ENCODE measurements around the gene KRTAP12-2. TPM values are rescaled to one million over a fixed set of nuclear protein-coding genes. Genes with fewer than 3 reads are reported as not detected.
"Not testable (repeated sequence)": the region's sequence is repeated elsewhere in the genome, so short reads cannot be mapped to it uniquely, and the experiment has no call there.

KRTAP12-2 gene
- total RNA-seq, 1 donor from 2014 or later: not detected

- H3K9ac ChIP-seq (ENCODE audit: low read depth in 1 of 3, low read length in 3 of 3): no peak overlapping the region
- no peak overlapping the region for H3K4me3 ChIP-seq (ENCODE audit: low read length in 3 of 3)
- no peak overlapping the region for H3K27ac ChIP-seq (ENCODE audit: low read depth, low read length)
- H3K36me3 ChIP-seq (ENCODE audit: control insufficient read depth in 3 of 3, insufficient read depth in 3 of 3, low read length in 3 of 3): no peaks in the 10 kb centered on the region
- no peaks in the 10 kb centered on the region for H3K4me1 ChIP-seq (ENCODE audit: control insufficient read depth in 3 of 3, insufficient read depth in 3 of 3, low read length in 3 of 3)
- peaks cover 13 to 36% (median 33%) of the 10 kb centered on the region in 3 donors for H3K27me3 ChIP-seq (ENCODE audit: control insufficient read depth in 3 of 3, insufficient read depth in 3 of 3, low read length in 3 of 3)
- peaks cover 0 to 7% (median 6%) of the 10 kb centered on the region in 3 donors for H3K9me3 ChIP-seq (ENCODE audit: control insufficient read depth in 3 of 3, low read length in 3 of 3)
These were observed 27.4 kb downstream of the KRTAP12-2 start for GRCh38 chr21:44639331-44639655.

GRCh38 chr21:44638506-44639330 is 28.0 kb downstream of the KRTAP12-2 start:
- H3K27ac ChIP-seq (ENCODE audit: low read depth, low read length); H3K36me3 ChIP-seq (ENCODE audit: control insufficient read depth in 3 of 3, insufficient read depth in 3 of 3, low read length in 3 of 3); H3K9ac ChIP-seq (ENCODE audit: low read depth in 1 of 3, low read length in 3 of 3); H3K4me3 ChIP-seq (ENCODE audit: low read length in 3 of 3); H3K9me3 ChIP-seq (ENCODE audit: control insufficient read depth in 3 of 3, low read length in 3 of 3); H3K4me1 ChIP-seq (ENCODE audit: control insufficient read depth in 3 of 3, insufficient read depth in 3 of 3, low read length in 3 of 3): not testable (repeated sequence)
- peaks cover 13 to 36% (median 30%) of the 10 kb centered on the region in 3 donors for H3K27me3 ChIP-seq (ENCODE audit: control insufficient read depth in 3 of 3, insufficient read depth in 3 of 3, low read length in 3 of 3)

- H3K9ac ChIP-seq (ENCODE audit: low read depth in 1 of 3, low read length in 3 of 3); H3K9me3 ChIP-seq (ENCODE audit: control insufficient read depth in 3 of 3, low read length in 3 of 3); H3K4me3 ChIP-seq (ENCODE audit: low read length in 3 of 3); H3K36me3 ChIP-seq (ENCODE audit: control insufficient read depth in 3 of 3, insufficient read depth in 3 of 3, low read length in 3 of 3); H3K27ac ChIP-seq (ENCODE audit: low read depth, low read length); H3K4me1 ChIP-seq (ENCODE audit: control insufficient read depth in 3 of 3, insufficient read depth in 3 of 3, low read length in 3 of 3): not testable (repeated sequence)
- peaks cover 13 to 36% (median 30%) of the 10 kb centered on the region in 3 donors for H3K27me3 ChIP-seq (ENCODE audit: control insufficient read depth in 3 of 3, insufficient read depth in 3 of 3, low read length in 3 of 3)
These were observed 28.8 kb downstream of the KRTAP12-2 start for GRCh38 chr21:44637851-44638348.

GRCh38 chr21:44637018-44637850 is 29.5 kb downstream of the KRTAP12-2 start, which contains the start of gene KRTAP10-10:
Gene KRTAP10-10 (plus strand): TSS chr21:44637356. CDS start chr21:44637418, 62 bp downstream.
- peaks cover 0 to 7% (median 2%) of the 10 kb centered on the region in 3 donors for H3K9me3 ChIP-seq (ENCODE audit: control insufficient read depth in 3 of 3, low read length in 3 of 3)
- no peak within 1 kb of the TSS for H3K4me3 ChIP-seq (ENCODE audit: low read length in 3 of 3)
- no peaks in the 10 kb centered on the region for H3K36me3 ChIP-seq (ENCODE audit: control insufficient read depth in 3 of 3, insufficient read depth in 3 of 3, low read length in 3 of 3)
- peaks cover 13 to 36% (median 30%) of the 10 kb centered on the region in 3 donors for H3K27me3 ChIP-seq (ENCODE audit: control insufficient read depth in 3 of 3, insufficient read depth in 3 of 3, low read length in 3 of 3)
- no peak within 1 kb of the TSS for H3K9ac ChIP-seq (ENCODE audit: low read depth in 1 of 3, low read length in 3 of 3)
- H3K4me1 ChIP-seq (ENCODE audit: control insufficient read depth in 3 of 3, insufficient read depth in 3 of 3, low read length in 3 of 3): no peaks in the 10 kb centered on the region
- H3K27ac ChIP-seq (ENCODE audit: low read depth, low read length): no peak within 1 kb of the TSS

- no peaks in the 10 kb centered on the region for H3K36me3 ChIP-seq (ENCODE audit: control insufficient read depth in 3 of 3, insufficient read depth in 3 of 3, low read length in 3 of 3)
- no peak overlapping the region for H3K27ac ChIP-seq (ENCODE audit: low read depth, low read length)
- H3K27me3 ChIP-seq (ENCODE audit: control insufficient read depth in 3 of 3, insufficient read depth in 3 of 3, low read length in 3 of 3): peaks cover 13 to 36% (median 30%) of the 10 kb centered on the region in 3 donors
- H3K9ac ChIP-seq (ENCODE audit: low read depth in 1 of 3, low read length in 3 of 3): no peak overlapping the region
- H3K4me3 ChIP-seq (ENCODE audit: low read length in 3 of 3): no peak overlapping the region
- H3K9me3 ChIP-seq (ENCODE audit: control insufficient read depth in 3 of 3, low read length in 3 of 3): peaks cover 2 to 9% (median 2%) of the 10 kb centered on the region in 3 donors
- no peaks in the 10 kb centered on the region for H3K4me1 ChIP-seq (ENCODE audit: control insufficient read depth in 3 of 3, insufficient read depth in 3 of 3, low read length in 3 of 3)
These were observed 30.3 kb downstream of the KRTAP12-2 start for GRCh38 chr21:44636209-44637017.

GRCh38 chr21:44632067-44632466 is 34.7 kb downstream of the KRTAP12-2 start:
- Histone ChIP-seq H3K36me3 (ENCODE audit: control insufficient read depth in 3 of 3, insufficient read depth in 3 of 3, low read length in 3 of 3) (no peaks in the 10 kb centered on the region), H3K27ac (ENCODE audit: low read depth, low read length) (no peak overlapping the region), H3K9me3 (ENCODE audit: control insufficient read depth in 3 of 3, low read length in 3 of 3) (peaks cover 0 to 9% (median 2%) of the 10 kb centered on the region in 3 donors), H3K4me3 (ENCODE audit: low read length in 3 of 3) (no peak overlapping the region), H3K27me3 (ENCODE audit: control insufficient read depth in 3 of 3, insufficient read depth in 3 of 3, low read length in 3 of 3) (peaks cover 11 to 32% (median 27%) of the 10 kb centered on the region in 3 donors), H3K4me1 (ENCODE audit: control insufficient read depth in 3 of 3, insufficient read depth in 3 of 3, low read length in 3 of 3) (no peaks in the 10 kb centered on the region), H3K9ac (ENCODE audit: low read depth in 1 of 3, low read length in 3 of 3) (no peak overlapping the region)

- Histone ChIP-seq H3K4me3 (ENCODE audit: low read length in 3 of 3) (no peak overlapping the region), H3K36me3 (ENCODE audit: control insufficient read depth in 3 of 3, insufficient read depth in 3 of 3, low read length in 3 of 3) (no peaks in the 10 kb centered on the region)
These were observed 36.3 kb downstream of the KRTAP12-2 start for GRCh38 chr21:44630440-44630839.

GRCh38 chr21:44628707-44629391 is 37.9 kb downstream of the KRTAP12-2 start:
- Histone ChIP-seq H3K9me3 (ENCODE audit: control insufficient read depth in 3 of 3, low read length in 3 of 3) (peaks cover 0 to 13% (median 2%) of the 10 kb centered on the region in 3 donors), H3K27ac (ENCODE audit: low read depth, low read length) (no peak overlapping the region), H3K4me3 (ENCODE audit: low read length in 3 of 3) (no peak overlapping the region), H3K4me1 (ENCODE audit: control insufficient read depth in 3 of 3, insufficient read depth in 3 of 3, low read length in 3 of 3) (no peaks in the 10 kb centered on the region), H3K27me3 (ENCODE audit: control insufficient read depth in 3 of 3, insufficient read depth in 3 of 3, low read length in 3 of 3) (peaks cover 8 to 31% (median 23%) of the 10 kb centered on the region in 3 donors), H3K9ac (ENCODE audit: low read depth in 1 of 3, low read length in 3 of 3) (no peak overlapping the region), H3K36me3 (ENCODE audit: control insufficient read depth in 3 of 3, insufficient read depth in 3 of 3, low read length in 3 of 3) (no peaks in the 10 kb centered on the region)

More at GRCh38 chr21:44630440-44630839, 36.3 kb downstream of the KRTAP12-2 start:
- Histone ChIP-seq H3K4me1 (ENCODE audit: control insufficient read depth in 3 of 3, insufficient read depth in 3 of 3, low read length in 3 of 3) (no peaks in the 10 kb centered on the region), H3K9me3 (ENCODE audit: control insufficient read depth in 3 of 3, low read length in 3 of 3) (peaks cover 0 to 9% (median 2%) of the 10 kb centered on the region in 3 donors), H3K9ac (ENCODE audit: low read depth in 1 of 3, low read length in 3 of 3) (no peak overlapping the region), H3K27ac (ENCODE audit: low read depth, low read length) (no peak overlapping the region), H3K27me3 (ENCODE audit: control insufficient read depth in 3 of 3, insufficient read depth in 3 of 3, low read length in 3 of 3) (peaks cover 8 to 31% (median 25%) of the 10 kb centered on the region in 3 donors)

GRCh38 chr21:44627831-44628233 is 38.9 kb downstream of the KRTAP12-2 start:
- H3K27me3 ChIP-seq (ENCODE audit: control insufficient read depth in 3 of 3, insufficient read depth in 3 of 3, low read length in 3 of 3): peaks cover 8 to 31% (median 23%) of the 10 kb centered on the region in 3 donors
- not testable (repeated sequence) for H3K36me3 ChIP-seq (ENCODE audit: control insufficient read depth in 3 of 3, insufficient read depth in 3 of 3, low read length in 3 of 3); H3K27ac ChIP-seq (ENCODE audit: low read depth, low read length); H3K9ac ChIP-seq (ENCODE audit: low read depth in 1 of 3, low read length in 3 of 3); H3K4me1 ChIP-seq (ENCODE audit: control insufficient read depth in 3 of 3, insufficient read depth in 3 of 3, low read length in 3 of 3); H3K4me3 ChIP-seq (ENCODE audit: low read length in 3 of 3)
- peaks cover 0 to 16% (median 2%) of the 10 kb centered on the region in 3 donors for H3K9me3 ChIP-seq (ENCODE audit: control insufficient read depth in 3 of 3, low read length in 3 of 3)
